B cell (primary cell): ENCODE results near the gene TMED9. TPM values are rescaled to one million over a fixed set of nuclear protein-coding genes. Genes with fewer than 3 reads are reported as not detected.

Source experiments
- ATAC-seq: fragments of 200-7000 bp; cut with Tn5 transposase; one replicate; pipeline ENCODE4 v1.10.0; 2021; ENCODE audit warnings: low read depth, mild to moderate bottlenecking, moderate number of reproducible peaks, moderate library complexity
- CTCF ChIA-PET: fragments of 350-600 bp; sonication (Branson Sonifier 250); formaldehyde crosslinking; loops from one replicate; lab custom pipeline; 2021; ENCODE audit warnings: antibody characterized with exemption, inconsistent platforms; lab: Charles Lee
- POLR2A ChIA-PET: fragments of 350-600 bp; sonication (Branson Sonifier 250); formaldehyde crosslinking; loops from one replicate; lab custom pipeline; 2021; ENCODE audit warnings: antibody characterized with exemption; lab: Charles Lee
- DNase-seq: peaks from one replicate; pipeline ENCODE4 v3.0.0; 2013
- H2AFZ ChIP-seq: 2 replicates; pipeline ENCODE4 v1.6.1; 2012; ENCODE audit warnings: mild to moderate bottlenecking, low read depth, low read length; ENCODE audit not compliant: insufficient read depth, poor library complexity, severe bottlenecking
- H3K27ac ChIP-seq, 2 donors: 1 replicate in 1 of 2; 2 replicates in 1 of 2; pipeline ENCODE4 v1.5.1; 2012 to 2013; ENCODE audit warnings: low read length in 2 of 2, mild to moderate bottlenecking in 2 of 2, moderate library complexity in 1 of 2
- H3K27me3 ChIP-seq, 4 experiments: fragments of 200-600 bp in 1 of 4; sonication (generic) in 1 of 4; replicated peaks in 1 of 4; 1 replicate in 2 of 4; 2 replicates in 2 of 4; pipeline versions ENCODE4 v1.6.1 to v1.7.0; 2013 to 2016; ENCODE audit warnings: low read length in 3 of 4, mild to moderate bottlenecking in 2 of 4, mixed read lengths in 1 of 4, moderate library complexity in 1 of 4; ENCODE audit not compliant: insufficient read depth in 4 of 4, control insufficient read depth in 3 of 4; ENCODE audit errors: control extremely low read depth in 1 of 4
- H3K36me3 ChIP-seq, 2 experiments: replicated peaks in 1 of 2; 1 replicate in 1 of 2; 2 replicates in 1 of 2; pipeline versions ENCODE4 v1.6.1 to v1.7.1; 2013; ENCODE audit warnings: low read length in 1 of 2; ENCODE audit not compliant: insufficient read depth in 2 of 2, control insufficient read depth in 1 of 2; ENCODE audit errors: control extremely low read depth in 1 of 2, extremely low read depth in 1 of 2
- H3K4me1 ChIP-seq, 2 donors: fragments of 200-600 bp in 1 of 2; sonication (generic) in 1 of 2; 1 replicate in 1 of 2; 2 replicates in 1 of 2; pipeline versions ENCODE4 v1.5.1 to v1.6.1; 2013 to 2017; ENCODE audit warnings: low read length in 2 of 2; ENCODE audit not compliant: control insufficient read depth in 2 of 2, insufficient read depth in 2 of 2
- H3K4me2 ChIP-seq: replicated peaks from 2 replicates; pipeline ENCODE3; 2012; ENCODE audit warnings: mild to moderate bottlenecking, low read depth, low read length; ENCODE audit not compliant: poor library complexity, severe bottlenecking
- H3K4me3 ChIP-seq, 5 experiments: fragments of 200-600 bp in 1 of 5; sonication (generic) in 1 of 5; 1 replicate in 3 of 5; 2 replicates in 2 of 5; pipeline versions ENCODE4 v1.5.1 to v1.7.0; 2011 to 2016; ENCODE audit warnings: low read length in 4 of 5, mild to moderate bottlenecking in 4 of 5, low read depth in 2 of 5, control low read depth in 1 of 5, moderate library complexity in 1 of 5; ENCODE audit not compliant: insufficient read depth in 1 of 5; ENCODE audit errors: control extremely low read depth in 1 of 5, extremely low read depth in 1 of 5
- H3K79me2 ChIP-seq: fragments of 200-600 bp; sonication (generic); one replicate; pipeline ENCODE4 v1.6.0; 2016; ENCODE audit warnings: low read length; ENCODE audit not compliant: control insufficient read depth, insufficient read depth
- H3K9ac ChIP-seq: fragments of 200-600 bp; sonication (generic); 2 replicates; pipeline ENCODE4 v1.6.1; 2017; ENCODE audit warnings: mild to moderate bottlenecking, low read length, moderate library complexity
- H3K9me3 ChIP-seq, 3 donors: one replicate each; pipeline versions ENCODE4 v1.6.1 to v1.7.1; 2013; ENCODE audit warnings: low read length in 2 of 3; ENCODE audit not compliant: control insufficient read depth in 2 of 3, insufficient read depth in 1 of 3; ENCODE audit errors: control extremely low read depth in 1 of 3
- H4K20me1 ChIP-seq: 2 replicates; pipeline ENCODE4 v1.6.0; 2012; ENCODE audit warnings: mild to moderate bottlenecking, low read length; ENCODE audit not compliant: insufficient read depth, control insufficient read depth, poor library complexity, severe bottlenecking
- H3K27ac Mint-ChIP-seq: one replicate; pipeline ENCODE4 v1.8.0; 2021; ENCODE audit warnings: mixed read lengths
- H3K27me3 Mint-ChIP-seq: one replicate; pipeline ENCODE4 v1.8.0; 2021; ENCODE audit warnings: mixed read lengths
- H3K4me1 Mint-ChIP-seq: one replicate; pipeline ENCODE4 v1.8.0; 2021; ENCODE audit warnings: mixed read lengths
- H3K4me3 Mint-ChIP-seq: one replicate; pipeline ENCODE4 v1.8.0; 2021; ENCODE audit warnings: mixed read lengths
- H3K9me3 Mint-ChIP-seq: one replicate; pipeline ENCODE4 v1.8.0; 2022; ENCODE audit warnings: mixed read lengths; ENCODE audit not compliant: insufficient read depth
- EZH2 ChIP-seq: IDR thresholded peaks from 2 replicates; pipeline ENCODE4 v1.6.1; 2012; ENCODE audit warnings: borderline replicate concordance, low read depth, mild to moderate bottlenecking, moderate library complexity, low read length; ENCODE audit not compliant: insufficient read depth, poor library complexity, severe bottlenecking
- WGBS: methylation state at CpG from one replicate; pipeline ENCODE4 v1.1.5; 2013; ENCODE audit warnings: missing lambda C conversion rate; ENCODE audit not compliant: insufficient coverage; 5-methylcytosine and 5-hydroxymethylcytosine counted together
- intact Hi-C: fragments of 100-400 bp; cut with micrococcal nuclease; formaldehyde crosslinking; loops from one replicate; pipeline ENCODE4 v1.10.0; 2022
- polyA plus RNA-seq: library from polyadenylated mRNA; depleted of rRNA; stranded (reverse); fragments of >200 nt; gene quantifications from 2 replicates; pipeline ENCODE4 v1.2.3, GENCODE V29; 2012
- total RNA-seq, 2 donors: library from RNA; stranded (reverse); fragments of 120-200 nt in 1 of 2; gene quantifications; 1 replicate in 1 of 2; 2 replicates in 1 of 2; pipeline versions ENCODE4 v1.2.3 to v1.2.4, GENCODE V29; 2013 to 2022
- TF ChIP-seq, protein P1 (sequence below): fragments of 200-600 bp; IDR thresholded peaks from one replicate; pipeline ENCODE4 v1.8.0; 2022; ENCODE audit warnings: antibody characterized with exemption, mild to moderate bottlenecking

Gene TMED9
- total and polyA plus RNA-seq, 2 donors (not counting 1 experiment from before 2014, with no cell fraction given): 54.7 to 67.6 TPM

DNA sequence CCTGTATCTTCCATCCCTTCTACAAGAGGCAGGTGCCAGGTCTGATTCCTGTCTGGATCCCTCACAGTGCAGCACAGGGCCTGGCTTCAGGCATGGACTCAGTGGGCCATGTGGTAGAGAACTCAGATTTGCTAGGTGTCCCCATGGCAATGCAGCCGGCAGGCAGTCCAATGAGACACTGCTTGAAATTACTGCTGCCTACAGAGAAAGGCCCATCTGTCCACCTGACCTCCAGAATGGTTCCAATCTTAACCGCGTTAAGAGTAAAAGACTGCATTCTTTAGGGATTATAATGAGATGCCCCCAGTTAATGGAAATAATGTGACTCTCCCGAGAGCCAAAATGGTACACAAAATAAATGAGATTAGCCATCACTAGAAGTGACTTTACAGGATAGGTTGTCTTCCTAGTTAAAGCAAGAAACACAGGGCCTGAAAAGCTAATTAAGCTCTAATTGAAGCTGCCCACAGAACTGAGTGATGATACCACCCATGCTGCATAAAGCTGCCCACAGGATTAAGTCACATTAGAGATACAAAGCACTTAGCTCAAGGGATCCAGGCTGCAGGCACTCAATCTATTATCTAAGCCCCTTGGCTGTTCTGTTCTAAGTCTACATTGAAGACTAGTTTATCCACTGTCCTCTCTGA lies 49.1 kb upstream of the TMED9 start:
- peaks cover 74% of the 10 kb centered on the region for H3K79me2 ChIP-seq
- CTCF ChIA-PET: no interaction called here
- H3K4me2 ChIP-seq: no peak overlapping the region
- H3K36me3 ChIP-seq: peaks cover 0 to 26% of the 10 kb centered on the region in 2 experiments
- Mint-ChIP-seq H3K9me3 (no peaks in the 10 kb centered on the region), H3K27me3 (no peaks in the 10 kb centered on the region), H3K27ac (no peak overlapping the region), H3K4me3 (no peak overlapping the region), H3K4me1 (peaks cover 5% of the 10 kb centered on the region)
- H3K27ac ChIP-seq: no peak overlapping the region
- H3K9me3 ChIP-seq: no peaks in the 10 kb centered on the region
- ATAC-seq (no peak), DNase-seq (no peak)
- POLR2A ChIA-PET: no interaction called here
- WGBS: no CpG with 5 or more reads among the region's 4 CpGs
- H3K4me1 ChIP-seq: no peaks in the 10 kb centered on the region
- no peak overlapping the region for H2AFZ ChIP-seq
- H4K20me1 ChIP-seq: peaks cover 70% of the 10 kb centered on the region
- H3K27me3 ChIP-seq: no peaks in the 10 kb centered on the region
- no peak overlapping the region for H3K9ac ChIP-seq
- no peak overlapping the region for H3K4me3 ChIP-seq
- intact Hi-C loops: no loop called here
- TF ChIP-seq EZH2: no peak
- TF ChIP-seq, protein P1, sequence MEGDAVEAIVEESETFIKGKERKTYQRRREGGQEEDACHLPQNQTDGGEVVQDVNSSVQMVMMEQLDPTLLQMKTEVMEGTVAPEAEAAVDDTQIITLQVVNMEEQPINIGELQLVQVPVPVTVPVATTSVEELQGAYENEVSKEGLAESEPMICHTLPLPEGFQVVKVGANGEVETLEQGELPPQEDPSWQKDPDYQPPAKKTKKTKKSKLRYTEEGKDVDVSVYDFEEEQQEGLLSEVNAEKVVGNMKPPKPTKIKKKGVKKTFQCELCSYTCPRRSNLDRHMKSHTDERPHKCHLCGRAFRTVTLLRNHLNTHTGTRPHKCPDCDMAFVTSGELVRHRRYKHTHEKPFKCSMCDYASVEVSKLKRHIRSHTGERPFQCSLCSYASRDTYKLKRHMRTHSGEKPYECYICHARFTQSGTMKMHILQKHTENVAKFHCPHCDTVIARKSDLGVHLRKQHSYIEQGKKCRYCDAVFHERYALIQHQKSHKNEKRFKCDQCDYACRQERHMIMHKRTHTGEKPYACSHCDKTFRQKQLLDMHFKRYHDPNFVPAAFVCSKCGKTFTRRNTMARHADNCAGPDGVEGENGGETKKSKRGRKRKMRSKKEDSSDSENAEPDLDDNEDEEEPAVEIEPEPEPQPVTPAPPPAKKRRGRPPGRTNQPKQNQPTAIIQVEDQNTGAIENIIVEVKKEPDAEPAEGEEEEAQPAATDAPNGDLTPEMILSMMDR: no peak

DNA sequence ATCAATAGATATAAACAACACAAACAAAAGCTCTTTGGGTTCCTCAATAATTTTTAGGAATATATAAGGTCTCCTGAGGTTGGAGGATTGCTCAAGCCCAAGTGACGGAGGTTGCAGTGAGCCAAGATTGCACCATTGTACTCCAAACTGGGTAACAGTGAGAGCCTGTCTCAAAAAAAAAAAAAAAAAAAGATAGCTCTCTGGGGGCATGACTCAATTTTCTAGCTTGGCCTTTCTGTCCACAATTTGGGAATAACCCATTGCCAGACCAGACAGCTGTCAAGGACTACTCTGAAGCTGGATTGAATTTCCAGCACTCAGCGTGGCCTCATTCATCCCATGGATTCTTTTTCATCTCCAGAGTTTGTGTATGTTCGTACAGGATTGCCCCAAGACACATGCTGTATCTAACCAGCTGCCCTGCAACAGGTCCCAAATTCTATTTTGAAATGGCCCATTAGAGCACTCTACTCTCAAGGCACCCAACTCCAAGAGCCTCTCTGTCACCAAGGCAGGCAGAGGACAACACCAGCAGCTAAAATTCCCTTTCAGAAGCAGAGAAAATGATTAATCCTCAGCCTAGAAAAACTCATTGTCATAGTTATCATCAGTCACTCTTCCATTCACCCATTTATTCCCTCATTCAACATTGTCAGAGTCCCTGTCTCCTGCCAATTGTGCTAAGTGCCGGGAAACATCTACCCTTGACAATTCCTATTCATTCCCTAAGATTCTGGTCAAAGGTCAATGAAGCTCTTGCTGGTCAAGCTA lies 46.3 kb upstream of the TMED9 start:
- peaks cover 0 to 20% of the 10 kb centered on the region in 2 experiments for H3K36me3 ChIP-seq
- intact Hi-C loops: no loop called here
- no peak overlapping the region for H3K9ac ChIP-seq
- DNase-seq: no peak
- Mint-ChIP-seq H3K9me3 (no peaks in the 10 kb centered on the region), H3K27me3 (no peaks in the 10 kb centered on the region), H3K4me3 (no peak overlapping the region), H3K4me1 (peaks cover 15% of the 10 kb centered on the region), H3K27ac (no peak overlapping the region)
- no peak overlapping the region for H3K27ac ChIP-seq
- 100% methylated on average over 3 of the region's 4 CpGs for WGBS
- TF ChIP-seq, protein P1: no peak
- H4K20me1 ChIP-seq: peaks cover 71% of the 10 kb centered on the region
- H3K9me3 ChIP-seq: no peaks in the 10 kb centered on the region
- H3K79me2 ChIP-seq: peaks cover 82% of the 10 kb centered on the region
- no peak overlapping the region for H3K4me3 ChIP-seq
- H3K27me3 ChIP-seq: no peaks in the 10 kb centered on the region
- ChIA-PET CTCF (interaction anchor here (0.7 to 1.5 kb wide), 4 partner anchors 8 to 617 kb away, joined by 3 to 6 read pairs (median 4); no protein-coding TSS in a partner anchor), POLR2A (no interaction called here)
- peaks cover 4 to 9% of the 10 kb centered on the region in 2 donors for H3K4me1 ChIP-seq
- H3K4me2 ChIP-seq: no peak overlapping the region
- ATAC-seq: no peak
- H2AFZ ChIP-seq: no peak overlapping the region
